GM21526 (cell line): ENCODE results near the gene OCIAD1.
"Not testable (repeated sequence)": the region's sequence is repeated elsewhere in the genome, so short reads cannot be mapped to it uniquely, and the experiment has no call there.

Source experiments
- ATAC-seq: cut with Tn5 transposase; IDR thresholded peaks from one replicate; pipeline ENCODE4 v1.9.1; 2021; ENCODE audit warnings: moderate library complexity; ENCODE audit not compliant: unreplicated experiment, low FRiP score

The OCIAD1 gene

DNA sequence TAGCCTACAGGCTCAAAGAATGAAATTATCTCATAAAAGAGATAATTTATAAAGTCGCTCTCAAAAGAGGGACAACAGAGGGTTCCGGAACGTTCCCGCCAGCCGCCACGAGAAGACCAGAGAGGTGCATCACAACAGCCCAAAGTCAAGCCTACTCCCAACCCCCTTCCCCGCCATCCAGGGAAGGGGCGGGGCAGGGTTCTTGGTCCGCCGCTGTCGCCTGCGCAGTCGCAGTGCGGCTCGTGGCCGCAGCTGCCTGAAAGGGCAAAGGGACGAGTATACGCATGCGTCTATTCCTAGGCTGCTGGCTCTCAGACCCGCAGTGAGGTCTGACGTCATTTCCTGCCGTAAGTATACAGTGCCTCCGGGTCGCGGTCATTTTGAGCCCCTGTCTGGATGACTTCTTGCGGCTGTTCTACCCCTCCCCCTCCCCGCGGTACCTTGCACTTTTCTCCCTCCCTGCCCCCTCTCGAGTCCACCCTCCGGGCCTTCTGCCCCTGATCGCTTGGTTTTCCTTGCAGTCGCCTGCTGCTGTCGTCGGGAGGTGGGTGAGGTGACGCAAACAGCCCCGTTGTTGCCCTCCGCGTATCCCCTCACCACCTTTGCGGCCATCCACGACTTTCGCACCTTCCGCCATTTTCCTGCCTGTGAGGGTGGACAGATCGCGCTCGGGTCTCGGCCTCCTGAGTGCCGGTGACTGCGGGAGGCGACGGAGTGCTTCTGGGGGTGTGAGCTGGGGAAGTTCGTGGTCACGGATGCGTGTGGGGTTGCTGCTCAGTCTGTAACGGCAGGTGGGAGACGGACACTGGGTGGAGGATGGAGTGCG is at the start of gene OCIAD1:
OCIAD1 (plus strand) TSS at position 383 of the 826 bp plus-strand sequence. CDS start 1,537 bp downstream, outside the sequence.
- peak; percentile 99 for ATAC-seq

GRCh38 chr4:48781968-48782367 is 48.9 kb upstream of the OCIAD1 start:
- no peak for ATAC-seq

DNA sequence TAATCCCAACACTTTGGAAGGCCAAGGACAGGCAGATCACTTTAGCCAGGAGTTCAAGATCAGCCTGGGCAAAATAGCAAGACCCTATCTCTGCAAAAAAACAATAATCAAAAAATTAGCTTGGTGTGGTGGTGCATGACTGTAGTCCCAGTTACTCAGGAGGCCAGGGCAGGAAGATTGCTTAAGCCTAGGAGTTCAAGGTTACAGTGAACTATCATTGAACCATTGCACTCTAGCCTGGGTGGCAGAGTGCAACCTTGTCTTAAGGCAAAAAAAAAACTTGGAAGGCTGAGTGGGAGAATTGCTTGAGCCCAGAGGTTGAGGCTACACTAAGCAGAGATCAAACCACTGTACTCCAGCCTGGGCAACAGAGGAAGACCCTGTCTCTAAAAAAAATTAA is 45.6 kb upstream of the OCIAD1 start:
- ATAC-seq, result no peak

DNA sequence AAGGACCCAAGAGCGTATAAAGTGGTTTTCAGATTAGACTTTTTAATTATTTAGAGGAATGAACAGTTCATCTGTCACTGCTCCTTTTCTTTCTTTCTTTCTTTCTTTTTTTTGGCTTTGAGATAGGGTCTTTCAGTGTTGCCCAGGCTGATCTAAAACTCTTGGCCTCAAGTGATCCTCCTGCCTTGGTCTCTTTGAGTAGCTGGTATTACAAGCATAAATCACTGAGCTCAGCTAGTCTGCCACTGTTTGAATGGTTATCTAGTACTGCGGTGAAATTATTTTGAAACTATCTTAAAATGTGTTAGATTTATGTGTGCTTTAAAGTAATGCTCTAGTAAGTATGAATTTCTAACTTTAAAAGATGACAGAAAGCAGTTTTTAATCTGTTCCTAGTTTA is 44.3 kb upstream of the OCIAD1 start:
- ATAC-seq, result no peak

DNA sequence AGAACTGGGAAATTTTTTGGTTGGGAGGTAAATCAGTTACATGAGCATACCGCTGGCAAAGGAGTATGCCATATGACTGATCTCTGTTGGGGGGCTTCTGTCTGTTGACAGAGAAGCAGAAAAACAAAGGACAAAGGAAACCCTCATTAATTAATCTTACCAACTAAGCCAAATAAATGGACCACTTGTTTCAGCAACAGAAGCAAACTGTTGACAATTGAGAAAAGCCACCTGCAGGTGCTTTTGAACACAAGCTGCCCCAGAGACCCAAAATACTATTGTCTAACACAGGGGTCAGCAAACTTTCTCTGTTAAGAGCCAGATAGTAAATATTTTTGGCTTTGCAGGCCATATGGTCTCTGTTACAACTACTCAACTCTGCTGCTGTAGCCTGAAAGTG is 43.8 kb upstream of the OCIAD1 start:
- no peak for ATAC-seq

DNA sequence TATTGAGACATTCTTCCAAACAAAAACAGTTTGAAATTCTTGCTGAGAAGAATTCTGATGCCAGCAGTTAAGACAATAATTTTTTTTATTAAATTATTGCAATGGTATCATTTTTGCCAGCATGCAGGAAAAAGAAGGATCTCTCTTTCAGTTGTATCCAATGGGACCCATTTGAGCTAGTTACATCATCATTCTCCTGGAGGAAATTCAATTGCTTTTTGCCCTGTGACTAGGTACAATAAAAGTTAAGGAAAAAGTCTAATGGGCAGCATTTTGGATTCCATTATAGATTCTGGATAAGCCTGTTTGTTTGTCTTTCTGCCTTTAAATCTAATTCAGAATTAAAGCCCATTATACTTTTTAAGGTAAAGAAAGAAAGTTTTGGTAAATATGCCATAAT is 40.3 kb upstream of the OCIAD1 start:
- ATAC-seq, result no peak

DNA sequence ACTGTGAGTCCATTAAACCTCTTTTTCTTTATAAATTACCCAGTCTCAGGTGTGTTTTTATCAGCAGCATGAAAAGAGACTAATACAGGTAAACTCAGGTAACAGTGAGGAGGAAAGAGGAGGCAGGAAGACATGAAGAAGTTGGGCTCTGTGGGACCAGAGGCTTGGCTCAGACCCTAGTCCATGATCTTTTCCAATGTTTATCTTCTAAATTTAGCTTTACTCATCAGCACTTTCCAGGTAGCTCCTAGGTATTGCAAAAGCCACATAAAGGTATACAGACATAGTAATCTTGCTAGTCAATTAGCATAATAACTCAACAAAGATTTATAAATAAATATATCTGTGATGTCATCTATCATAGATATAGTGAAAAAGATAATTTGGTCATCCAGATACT is 39.6 kb upstream of the OCIAD1 start:
- ATAC-seq, result no peak

DNA sequence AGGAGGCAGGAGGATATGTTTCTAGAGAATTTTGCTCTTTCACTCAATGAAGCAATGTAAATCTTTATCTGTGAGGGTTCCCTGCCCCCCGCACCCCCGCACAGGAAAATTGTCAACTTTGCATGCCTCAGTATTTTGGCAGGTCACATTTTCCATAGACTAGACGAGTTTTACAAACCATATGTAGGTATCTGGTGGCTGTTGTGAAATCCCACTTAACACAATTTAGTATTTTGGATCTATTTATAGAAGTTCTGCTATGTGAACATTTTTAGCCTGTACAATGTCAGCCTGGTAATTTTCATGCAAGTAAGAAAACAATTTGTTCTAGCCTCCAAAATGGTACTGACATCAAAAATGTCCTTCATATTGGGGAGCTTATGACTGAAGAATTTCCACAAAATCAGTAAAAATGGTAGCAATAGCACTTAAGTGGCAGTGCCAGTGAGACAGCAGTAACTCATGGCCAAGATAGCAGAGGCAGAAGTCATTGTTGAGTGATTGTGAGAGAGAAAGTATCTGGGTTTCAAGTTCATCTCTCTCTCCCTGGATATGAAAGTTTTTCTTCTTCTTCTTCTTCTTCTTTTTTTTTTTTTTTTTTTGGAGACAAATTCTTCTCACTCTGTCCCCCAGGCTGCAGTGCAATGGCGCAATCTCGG is 38.4 kb upstream of the OCIAD1 start:
- peak; percentile 49 for ATAC-seq

DNA sequence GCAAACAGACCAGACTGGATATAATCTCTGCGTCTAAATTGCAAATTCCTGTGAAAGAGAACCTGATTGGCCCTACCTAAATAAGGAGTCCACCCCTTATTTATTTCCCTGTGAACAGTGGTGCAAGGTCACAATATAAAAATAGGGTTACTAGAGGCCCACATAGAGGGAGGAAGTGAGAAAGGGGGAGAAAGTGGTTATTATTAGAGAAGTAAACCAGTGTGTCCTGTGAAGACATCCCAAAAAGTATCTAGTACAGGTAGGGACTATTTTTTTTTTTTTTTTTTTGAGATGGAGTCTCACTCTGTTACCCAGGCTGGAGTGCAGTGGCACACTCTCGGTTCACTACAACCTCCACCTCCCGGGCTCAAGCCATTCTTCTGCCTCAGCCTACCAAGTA is 35.8 kb upstream of the OCIAD1 start:
- no peak for ATAC-seq

DNA sequence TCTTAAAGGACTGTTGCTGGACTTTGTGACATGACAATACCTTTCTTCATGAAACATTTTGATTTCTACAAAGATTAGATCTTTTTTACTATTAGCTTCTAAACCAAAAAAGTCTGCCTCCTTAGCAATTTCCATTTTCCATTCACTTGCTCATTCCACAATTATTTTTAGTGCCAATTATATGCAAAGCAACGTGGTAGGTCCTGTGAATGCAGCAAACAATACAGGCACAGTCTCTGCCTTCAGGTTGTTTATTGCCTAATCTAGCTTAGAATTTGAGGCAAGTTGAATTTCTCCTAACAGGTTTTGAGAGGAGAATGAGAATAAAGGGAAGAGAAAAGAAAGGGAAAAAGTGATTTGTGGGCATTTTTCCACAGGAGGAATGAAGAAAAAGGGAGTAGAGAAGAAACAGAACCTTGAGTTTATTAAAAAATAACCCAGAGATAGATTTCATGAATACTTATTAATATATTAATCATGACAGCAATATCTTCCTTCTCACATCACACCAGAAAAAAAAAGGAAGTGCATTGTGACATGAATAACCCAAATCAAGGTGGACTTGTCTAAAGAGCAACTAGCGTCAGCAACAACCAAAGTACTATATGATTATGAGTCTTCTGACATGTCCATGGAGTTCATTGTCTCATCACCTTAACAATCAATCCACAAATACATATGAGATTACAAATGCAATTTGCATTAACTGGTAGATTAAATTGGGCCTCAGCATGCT is 34.5 kb upstream of the OCIAD1 start:
- no peak for ATAC-seq

DNA sequence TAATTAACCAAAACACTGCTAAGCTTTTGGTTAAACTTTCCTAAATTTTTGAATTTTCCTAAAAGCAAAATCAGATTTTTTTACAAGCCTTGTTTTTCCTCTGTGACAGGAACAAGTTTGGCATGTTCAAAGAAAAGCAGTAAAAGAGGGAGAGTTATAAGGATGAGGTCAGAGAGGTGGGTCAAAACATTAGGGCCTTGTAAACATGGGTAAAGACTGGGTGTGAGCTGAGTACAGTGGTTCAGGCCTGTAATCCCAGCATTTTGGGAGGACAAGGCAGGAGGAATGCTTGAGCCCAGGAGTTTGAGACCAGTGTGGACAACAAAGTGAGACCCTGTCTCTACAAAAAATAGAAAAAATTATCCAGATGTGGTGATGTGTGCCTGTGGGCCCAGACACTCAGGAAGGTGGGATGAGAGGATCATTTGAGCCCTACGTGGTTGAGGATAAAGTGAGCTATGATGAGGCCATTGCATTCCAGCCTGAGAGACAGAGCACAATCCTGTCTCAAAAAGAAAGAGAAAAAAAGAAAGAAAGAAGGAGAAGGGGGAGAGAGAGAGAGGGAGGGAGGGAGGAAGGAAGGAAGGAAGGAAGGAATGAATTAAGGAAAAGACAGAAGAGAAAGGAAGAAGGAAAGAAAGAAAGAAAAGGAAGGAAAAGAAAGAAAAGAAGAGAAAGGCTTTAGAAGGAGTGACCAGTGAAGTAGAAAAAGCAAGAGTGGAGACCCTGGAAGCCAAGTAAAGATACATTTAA is 33.8 kb upstream of the OCIAD1 start:
- no peak for ATAC-seq

DNA sequence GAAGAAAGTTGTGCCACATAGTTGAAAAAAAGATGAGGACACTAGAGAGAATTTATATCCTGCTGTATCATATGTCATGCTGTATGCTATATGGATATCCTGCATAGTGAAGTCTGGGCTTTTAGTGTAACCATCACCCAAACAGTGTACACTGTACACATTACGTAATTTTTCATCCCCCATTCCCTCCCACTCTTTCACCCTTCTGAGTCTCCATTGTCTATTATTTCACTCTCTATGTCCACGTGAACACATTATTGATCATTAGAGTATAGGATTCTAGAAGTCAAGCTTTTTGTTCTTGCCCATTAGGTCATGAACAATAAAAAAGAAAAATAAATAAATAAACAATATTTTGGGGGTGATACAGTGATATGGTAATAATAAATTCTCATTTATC is 32.8 kb upstream of the OCIAD1 start:
- no peak for ATAC-seq

GRCh38 chr4:48799157-48799556 is 31.7 kb upstream of the OCIAD1 start:
- ATAC-seq, result no peak

GRCh38 chr4:48800155-48800554 is 30.7 kb upstream of the OCIAD1 start:
- not testable (repeated sequence) for ATAC-seq

- ATAC-seq, result no peak
Measured at GRCh38 chr4:48801016-48801715, 29.7 kb upstream of the OCIAD1 start.

GRCh38 chr4:48804584-48805301 is 26.1 kb upstream of the OCIAD1 start:
- no peak for ATAC-seq

DNA sequence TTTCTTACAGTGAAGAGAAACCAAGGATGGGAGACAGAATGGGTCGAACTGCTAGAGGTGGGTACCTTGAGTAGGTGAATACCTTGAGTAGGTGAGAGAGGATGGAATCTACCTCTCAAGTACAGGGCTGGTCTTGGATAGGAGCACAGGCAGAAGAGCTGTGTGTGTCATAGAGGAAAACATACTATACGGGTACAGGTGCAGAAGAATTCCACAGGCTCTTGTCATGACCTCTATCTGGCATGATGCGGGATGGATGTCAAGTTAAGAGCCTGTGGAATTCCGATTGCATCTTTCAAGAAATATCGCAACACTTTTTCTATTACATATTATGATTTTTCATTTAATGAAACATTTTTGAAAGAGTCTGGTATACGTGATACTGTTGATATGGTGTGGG is 18.0 kb upstream of the OCIAD1 start:
- no peak for ATAC-seq

- ATAC-seq, result peak; percentile 70
Measured at GRCh38 chr4:48813964-48814363, 16.9 kb upstream of the OCIAD1 start.

DNA sequence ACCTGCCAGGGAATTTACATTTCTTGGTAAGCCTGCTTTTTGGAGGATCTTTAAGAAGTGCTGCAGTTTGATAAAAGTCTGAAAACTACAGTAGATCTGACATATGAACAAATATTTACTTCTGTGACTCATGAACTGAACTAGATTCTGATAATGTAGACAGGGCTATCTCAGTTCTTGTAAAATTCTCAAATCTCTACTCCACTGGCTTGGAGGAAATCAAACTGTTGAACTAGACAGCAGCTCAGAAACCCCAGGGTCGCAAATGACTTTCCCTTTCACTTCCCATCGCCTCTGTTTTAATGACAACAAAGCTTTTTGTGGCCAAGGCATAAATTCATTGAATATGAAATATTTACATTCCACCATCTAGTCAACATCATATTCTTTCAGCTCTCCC is 15.4 kb upstream of the OCIAD1 start:
- peak; percentile 43 for ATAC-seq
